BLaER1 (cell line): ENCODE results near the gene SMOC1.

Source experiments
- H3K27ac ChIP-seq: shearing (Covaris generic); formaldehyde crosslinking; 2 replicates; pipeline ENCODE4 v1.8.1; 2022
- H3K27me3 ChIP-seq: shearing (Covaris generic); formaldehyde crosslinking; 2 replicates; pipeline ENCODE4 v1.8.1; 2022
- H3K36me3 ChIP-seq: shearing (Covaris generic); formaldehyde crosslinking; 2 replicates; pipeline ENCODE4 v1.8.1; 2022
- H3K4me1 ChIP-seq: shearing (Covaris generic); formaldehyde crosslinking; 2 replicates; pipeline ENCODE4 v1.8.1; 2022
- H3K4me2 ChIP-seq: shearing (Covaris generic); formaldehyde crosslinking; 2 replicates; pipeline ENCODE4 v1.8.1; 2022
- H3K4me3 ChIP-seq: shearing (Covaris generic); formaldehyde crosslinking; 2 replicates; pipeline ENCODE4 v1.8.1; 2022
- H3K9ac ChIP-seq: shearing (Covaris generic); formaldehyde crosslinking; 2 replicates; pipeline ENCODE4 v1.8.1; 2022
- H3K9me3 ChIP-seq: shearing (Covaris generic); formaldehyde crosslinking; 2 replicates; pipeline ENCODE4 v1.8.1; 2022
- H4K20me1 ChIP-seq: shearing (Covaris generic); formaldehyde crosslinking; 2 replicates; pipeline ENCODE4 v1.8.1; 2022
- Cebpa-rat ChIP-seq: shearing (Covaris generic); IDR thresholded peaks from 2 replicates; pipeline ENCODE4 v1.8.1; 2022

Gene SMOC1

GRCh38 chr14:69953266-69953915, 74.2 kb downstream of the SMOC1 start:
- no peaks in the 10 kb centered on the region for H3K27me3 ChIP-seq
- no peaks in the 10 kb centered on the region for H3K36me3 ChIP-seq
- no peak overlapping the region for H3K4me2 ChIP-seq
- H3K9me3 ChIP-seq: no peaks in the 10 kb centered on the region
- no peak overlapping the region for H3K4me3 ChIP-seq
- no peaks in the 10 kb centered on the region for H3K4me1 ChIP-seq
- H4K20me1 ChIP-seq: no peaks in the 10 kb centered on the region
- TF ChIP-seq Cebpa-rat: no peak
- H3K27ac ChIP-seq: no peak overlapping the region
- no peak overlapping the region for H3K9ac ChIP-seq

DNA sequence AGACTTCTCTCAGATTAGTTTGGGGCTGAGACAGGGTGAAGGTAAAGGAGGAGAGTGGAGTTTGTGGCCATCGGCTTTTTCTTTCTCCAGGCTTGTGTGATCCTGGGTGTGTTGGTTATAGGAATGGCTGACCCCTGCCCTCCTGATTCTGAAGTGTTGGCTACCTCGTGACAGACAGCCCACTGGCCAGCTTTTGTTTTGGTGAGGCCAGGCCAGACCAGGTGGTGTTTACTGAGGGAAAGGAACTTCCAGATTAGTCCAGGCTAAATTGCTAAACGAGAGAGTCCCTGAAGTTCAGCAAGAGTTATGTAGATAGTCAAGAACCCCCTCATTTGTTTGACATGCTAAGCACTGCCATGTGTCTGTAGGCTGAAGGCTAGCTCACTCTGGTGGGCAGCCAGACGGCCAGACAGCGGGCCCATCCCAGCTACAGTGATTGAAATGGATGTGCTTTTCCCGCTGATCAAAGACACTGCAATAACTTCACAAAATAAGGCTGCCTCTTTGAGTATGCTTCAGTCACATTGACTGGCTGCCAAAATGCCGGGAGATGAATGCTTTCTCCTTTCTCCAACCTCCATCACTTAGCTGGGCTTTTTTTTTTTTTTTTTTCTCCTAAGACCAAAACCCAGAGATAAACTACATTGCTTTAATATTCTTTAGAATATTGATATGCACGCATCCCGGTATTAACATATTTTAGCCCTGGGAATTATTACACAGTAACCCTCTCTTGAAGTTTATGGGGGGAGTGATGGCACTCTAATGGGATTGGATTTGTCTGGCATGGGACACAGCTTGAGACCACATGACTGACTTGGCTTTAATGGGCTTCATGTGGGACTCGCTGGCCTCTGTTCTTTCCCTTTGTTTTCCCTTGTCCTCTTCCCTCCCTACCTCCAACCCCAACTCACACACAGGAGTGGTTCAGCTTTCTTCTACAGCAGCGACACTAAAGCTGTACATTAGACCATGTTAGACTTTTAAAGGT, 76.9 kb downstream of the SMOC1 start:
- no peak overlapping the region for H3K4me2 ChIP-seq
- no peaks in the 10 kb centered on the region for H3K36me3 ChIP-seq
- H3K9ac ChIP-seq: no peak overlapping the region
- H3K4me1 ChIP-seq: no peaks in the 10 kb centered on the region
- no peak overlapping the region for H3K4me3 ChIP-seq
- H3K27ac ChIP-seq: no peak overlapping the region
- no peaks in the 10 kb centered on the region for H3K9me3 ChIP-seq
- TF ChIP-seq Cebpa-rat: no peak
- no peaks in the 10 kb centered on the region for H3K27me3 ChIP-seq
- no peaks in the 10 kb centered on the region for H4K20me1 ChIP-seq

DNA sequence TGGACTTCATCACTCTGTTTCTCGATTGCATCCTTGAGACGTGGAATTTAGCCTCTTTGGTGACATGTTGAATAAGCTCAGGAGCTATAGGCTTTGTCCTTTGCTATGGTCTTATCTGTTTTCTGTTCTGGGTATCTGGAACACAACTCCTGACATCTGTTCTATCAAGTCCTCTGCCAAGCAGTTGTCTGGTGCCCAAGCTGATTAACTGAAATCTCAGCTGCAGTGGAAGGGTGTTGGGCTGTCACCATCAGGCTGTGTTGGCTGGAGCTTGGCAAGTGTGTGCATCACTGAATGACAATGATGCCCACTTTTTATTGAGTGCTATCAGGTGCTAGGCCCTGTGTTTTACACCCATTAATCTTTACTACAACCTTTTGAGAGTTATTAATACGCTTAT, 77.8 kb downstream of the SMOC1 start:
- no peaks in the 10 kb centered on the region for H3K27me3 ChIP-seq
- H3K9me3 ChIP-seq: no peaks in the 10 kb centered on the region
- TF ChIP-seq Cebpa-rat: no peak
- no peaks in the 10 kb centered on the region for H3K4me1 ChIP-seq
- no peaks in the 10 kb centered on the region for H4K20me1 ChIP-seq
- no peak overlapping the region for H3K4me3 ChIP-seq
- no peak overlapping the region for H3K27ac ChIP-seq
- no peak overlapping the region for H3K4me2 ChIP-seq
- no peaks in the 10 kb centered on the region for H3K36me3 ChIP-seq
- no peak overlapping the region for H3K9ac ChIP-seq

GRCh38 chr14:69957986-69958385, 78.8 kb downstream of the SMOC1 start:
- H3K36me3 ChIP-seq: no peaks in the 10 kb centered on the region
- no peak overlapping the region for H3K9ac ChIP-seq
- H3K4me3 ChIP-seq: no peak overlapping the region
- no peaks in the 10 kb centered on the region for H3K27me3 ChIP-seq
- no peak overlapping the region for H3K27ac ChIP-seq
- H3K9me3 ChIP-seq: no peaks in the 10 kb centered on the region
- no peak for TF ChIP-seq Cebpa-rat
- H3K4me2 ChIP-seq: no peak overlapping the region
- H3K4me1 ChIP-seq: no peaks in the 10 kb centered on the region
- H4K20me1 ChIP-seq: no peaks in the 10 kb centered on the region

DNA sequence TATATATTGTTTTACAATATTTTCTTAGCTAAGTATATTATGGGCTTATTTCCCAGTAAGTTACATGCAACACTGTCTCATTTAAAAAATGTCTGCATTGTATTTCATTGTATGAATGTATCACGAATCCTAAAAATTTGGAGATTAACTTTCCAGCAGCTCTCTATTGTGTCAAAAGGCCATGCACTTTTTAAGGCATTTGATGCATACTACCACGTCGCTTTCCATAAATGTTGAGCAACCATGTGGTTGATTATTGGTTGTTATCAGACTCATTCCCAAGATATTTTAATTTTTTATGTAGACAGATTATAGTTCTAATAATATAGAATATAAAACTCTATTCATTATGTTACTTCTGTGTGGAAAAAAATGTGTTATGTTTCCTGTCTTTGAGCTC, 79.9 kb downstream of the SMOC1 start:
- no peaks in the 10 kb centered on the region for H3K4me1 ChIP-seq
- TF ChIP-seq Cebpa-rat: no peak
- no peaks in the 10 kb centered on the region for H4K20me1 ChIP-seq
- no peaks in the 10 kb centered on the region for H3K36me3 ChIP-seq
- no peak overlapping the region for H3K4me2 ChIP-seq
- no peaks in the 10 kb centered on the region for H3K9me3 ChIP-seq
- H3K9ac ChIP-seq: no peak overlapping the region
- H3K4me3 ChIP-seq: no peak overlapping the region
- no peaks in the 10 kb centered on the region for H3K27me3 ChIP-seq
- no peak overlapping the region for H3K27ac ChIP-seq

DNA sequence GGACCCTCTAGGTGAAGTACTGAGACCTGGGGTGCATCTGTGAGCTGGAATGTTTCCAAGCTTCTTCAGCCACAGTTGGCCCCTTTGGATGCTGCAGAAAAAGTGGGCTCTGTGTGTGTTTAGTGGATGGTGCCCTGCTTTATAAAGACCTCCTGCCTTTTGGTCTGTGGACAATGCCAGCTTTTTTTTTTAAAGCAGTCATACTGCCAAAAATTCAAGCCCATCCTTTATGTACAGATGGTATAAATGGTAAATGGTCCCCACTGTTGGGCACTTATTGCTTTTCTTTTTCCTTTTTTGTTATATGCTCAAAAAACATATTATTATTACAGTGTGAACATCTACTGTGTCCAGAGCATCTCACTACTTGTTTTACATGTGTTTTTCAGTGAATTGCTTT, 81.1 kb downstream of the SMOC1 start:
- H3K36me3 ChIP-seq: no peaks in the 10 kb centered on the region
- H3K4me2 ChIP-seq: no peak overlapping the region
- no peak overlapping the region for H3K4me3 ChIP-seq
- H3K27ac ChIP-seq: no peak overlapping the region
- no peaks in the 10 kb centered on the region for H3K9me3 ChIP-seq
- no peaks in the 10 kb centered on the region for H3K4me1 ChIP-seq
- TF ChIP-seq Cebpa-rat: no peak
- H3K27me3 ChIP-seq: no peaks in the 10 kb centered on the region
- H4K20me1 ChIP-seq: no peaks in the 10 kb centered on the region
- H3K9ac ChIP-seq: no peak overlapping the region

DNA sequence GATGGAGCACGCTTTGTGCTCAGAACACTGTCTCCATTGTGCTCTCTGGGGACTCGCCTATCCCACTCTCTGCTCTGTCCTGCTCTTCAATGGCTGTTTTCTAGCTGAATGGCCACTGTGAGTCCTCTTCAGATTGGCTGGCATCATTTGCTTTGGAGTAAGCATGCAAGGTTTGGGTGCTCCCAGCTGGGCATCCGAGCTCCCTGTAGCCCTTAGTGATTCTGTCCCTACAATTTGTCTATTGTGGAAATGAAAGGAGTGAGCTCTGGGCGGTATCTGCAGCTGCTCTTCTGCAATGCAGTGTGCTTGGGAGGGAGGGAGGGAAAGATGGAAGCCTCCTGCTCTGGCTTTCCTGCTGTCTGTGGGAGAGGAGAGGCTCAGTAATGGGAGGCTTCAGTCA, 84.8 kb downstream of the SMOC1 start:
- no peaks in the 10 kb centered on the region for H4K20me1 ChIP-seq
- H3K27ac ChIP-seq: no peak overlapping the region
- H3K4me1 ChIP-seq: no peaks in the 10 kb centered on the region
- no peak for TF ChIP-seq Cebpa-rat
- no peak overlapping the region for H3K4me2 ChIP-seq
- H3K9ac ChIP-seq: no peak overlapping the region
- no peaks in the 10 kb centered on the region for H3K27me3 ChIP-seq
- H3K9me3 ChIP-seq: no peaks in the 10 kb centered on the region
- no peak overlapping the region for H3K4me3 ChIP-seq
- no peaks in the 10 kb centered on the region for H3K36me3 ChIP-seq

GRCh38 chr14:69964841-69965240, 85.6 kb downstream of the SMOC1 start:
- no peaks in the 10 kb centered on the region for H3K36me3 ChIP-seq
- no peak overlapping the region for H3K27ac ChIP-seq
- H3K9ac ChIP-seq: no peak overlapping the region
- no peak overlapping the region for H3K4me2 ChIP-seq
- H3K9me3 ChIP-seq: no peaks in the 10 kb centered on the region
- peaks cover 7% of the 10 kb centered on the region for H3K4me1 ChIP-seq
- TF ChIP-seq Cebpa-rat: no peak
- no peaks in the 10 kb centered on the region for H4K20me1 ChIP-seq
- no peaks in the 10 kb centered on the region for H3K27me3 ChIP-seq
- H3K4me3 ChIP-seq: no peak overlapping the region

DNA sequence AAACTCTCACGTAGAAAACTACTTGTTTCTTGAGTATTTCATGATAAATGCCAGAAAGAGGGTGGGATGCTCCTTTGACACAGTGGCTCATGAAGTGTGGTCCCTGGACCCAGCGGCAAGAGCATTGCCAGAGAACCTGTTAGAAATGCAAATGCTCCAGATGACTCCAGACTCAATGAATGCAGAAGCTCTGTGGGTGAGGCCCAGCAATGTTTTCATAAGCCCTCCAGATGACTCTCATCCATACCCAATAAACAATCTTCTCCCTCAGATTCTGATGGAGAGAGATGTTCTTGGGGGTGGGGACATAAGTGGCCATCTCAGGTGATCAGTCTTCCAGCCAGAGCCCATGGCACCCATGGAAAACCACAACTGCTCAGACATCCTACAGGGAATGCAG, 88.9 kb downstream of the SMOC1 start:
- Histone ChIP-seq H3K27me3 (no peaks in the 10 kb centered on the region), H3K9me3 (no peaks in the 10 kb centered on the region), H3K4me2 (no peak overlapping the region), H3K36me3 (no peaks in the 10 kb centered on the region), H3K4me1 (peaks cover 11% of the 10 kb centered on the region), H3K9ac (no peak overlapping the region), H4K20me1 (no peaks in the 10 kb centered on the region), H3K4me3 (no peak overlapping the region), H3K27ac (no peak overlapping the region)
- no peak for TF ChIP-seq Cebpa-rat

DNA sequence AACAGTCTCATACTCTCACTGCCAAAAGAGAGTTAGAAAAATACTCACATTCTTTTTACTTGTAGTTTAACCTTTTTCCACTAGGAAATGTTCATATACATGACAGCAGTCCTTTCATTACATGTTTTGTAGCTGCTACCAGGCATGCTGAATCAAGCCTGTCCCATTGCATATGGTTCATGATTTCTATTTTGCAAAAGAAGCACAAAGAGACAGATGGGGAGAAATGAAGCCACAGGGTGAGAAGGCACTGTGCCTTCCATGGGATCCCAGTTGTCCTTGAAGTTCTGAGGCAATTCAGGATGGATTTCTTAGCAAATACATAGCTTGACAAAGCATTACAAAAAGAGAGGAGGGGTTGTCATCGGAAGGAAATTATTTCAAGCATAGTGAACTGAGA, 89.5 kb downstream of the SMOC1 start:
- no peak for TF ChIP-seq Cebpa-rat
- H3K27me3 ChIP-seq: no peaks in the 10 kb centered on the region
- no peak overlapping the region for H3K4me2 ChIP-seq
- H3K9ac ChIP-seq: no peak overlapping the region
- no peak overlapping the region for H3K27ac ChIP-seq
- H3K36me3 ChIP-seq: no peaks in the 10 kb centered on the region
- H3K4me1 ChIP-seq: peaks cover 11% of the 10 kb centered on the region
- no peaks in the 10 kb centered on the region for H4K20me1 ChIP-seq
- H3K4me3 ChIP-seq: no peak overlapping the region
- no peaks in the 10 kb centered on the region for H3K9me3 ChIP-seq
